IPS-18a (cell line): ENCODE measurements around the gene MDM4.
"Not testable (repeated sequence)": the region's sequence is repeated elsewhere in the genome, so short reads cannot be mapped to it uniquely, and the experiment has no call there.

Experiments used
- H3K27ac ChIP-seq: one replicate; pipeline ENCODE4 v1.5.1; 2013; ENCODE audit warnings: low read length
- H3K27me3 ChIP-seq: one replicate; pipeline ENCODE4 v1.6.1; 2013; ENCODE audit warnings: mild to moderate bottlenecking, low read length; ENCODE audit not compliant: control insufficient read depth, insufficient read depth
- H3K36me3 ChIP-seq: one replicate; pipeline ENCODE4 v1.6.1; 2013; ENCODE audit warnings: low read depth, low read length; ENCODE audit not compliant: control insufficient read depth
- H3K4me1 ChIP-seq: one replicate; pipeline ENCODE4 v1.6.1; 2013; ENCODE audit warnings: low read depth, low read length; ENCODE audit not compliant: control insufficient read depth
- H3K4me3 ChIP-seq: one replicate; pipeline ENCODE4 v1.5.1; 2013; ENCODE audit warnings: low read length
- H3K9ac ChIP-seq: one replicate; pipeline ENCODE4 v1.6.1; 2013; ENCODE audit warnings: mild to moderate bottlenecking, low read length, moderate library complexity
- H3K9me3 ChIP-seq: one replicate; pipeline ENCODE4 v1.6.1; 2013; ENCODE audit warnings: low read depth, low read length; ENCODE audit not compliant: control insufficient read depth

Gene MDM4

GRCh38 chr1:204549313-204549712, 33.1 kb downstream of the MDM4 start:
- Histone ChIP-seq H3K36me3 (peaks cover 79% of the 10 kb centered on the region), H3K27me3 (no peaks in the 10 kb centered on the region), H3K9ac (no peak overlapping the region)

DNA sequence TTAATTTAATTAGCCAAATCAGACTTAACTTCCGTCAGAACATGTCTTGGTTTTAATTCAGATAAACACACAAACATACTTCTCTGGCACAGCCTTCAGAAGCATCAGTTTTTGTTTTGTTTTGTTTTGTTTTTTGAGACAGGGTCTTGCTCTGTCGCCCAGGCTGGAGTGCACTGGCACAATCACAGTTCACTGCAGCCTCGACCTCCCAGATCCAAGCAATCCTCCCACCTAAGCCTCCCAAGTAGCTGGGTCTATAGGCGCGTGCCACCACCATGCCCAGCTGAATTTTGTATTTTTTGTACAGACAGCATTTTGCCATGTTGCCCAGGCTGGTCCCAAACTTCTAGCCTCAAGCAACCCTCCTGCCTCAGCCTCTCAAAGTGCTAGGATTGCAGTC, 34.7 kb downstream of the MDM4 start:
- no peak overlapping the region for H3K9ac ChIP-seq

More at GRCh38 chr1:204549313-204549712, 33.1 kb downstream of the MDM4 start:
- Histone ChIP-seq H3K4me1 (no peaks in the 10 kb centered on the region), H3K27ac (no peak overlapping the region), H3K9me3 (no peaks in the 10 kb centered on the region), H3K4me3 (no peak overlapping the region)

GRCh38 chr1:204556458-204557052, 40.3 kb downstream of the MDM4 start:
- H3K27me3 ChIP-seq, result no peaks in the 10 kb centered on the region
- peaks cover 8% of the 10 kb centered on the region for H3K4me1 ChIP-seq
- H3K9me3 ChIP-seq, result no peaks in the 10 kb centered on the region
- no peak overlapping the region for H3K9ac ChIP-seq
- H3K4me3 ChIP-seq, result no peak overlapping the region
- peaks cover 11% of the 10 kb centered on the region for H3K36me3 ChIP-seq
- H3K27ac ChIP-seq, result no peak overlapping the region

More for the DNA sequence above, 34.7 kb downstream of the MDM4 start:
- Histone ChIP-seq H3K27ac (no peak overlapping the region), H3K36me3 (peaks cover 63% of the 10 kb centered on the region), H3K4me1 (no peaks in the 10 kb centered on the region), H3K9me3 (no peaks in the 10 kb centered on the region), H3K27me3 (no peaks in the 10 kb centered on the region), H3K4me3 (no peak overlapping the region)

- Histone ChIP-seq H3K9ac (no peak overlapping the region), H3K9me3 (no peaks in the 10 kb centered on the region), H3K36me3 (peaks cover 4% of the 10 kb centered on the region), H3K4me1 (peaks cover 8% of the 10 kb centered on the region), H3K4me3 (no peak overlapping the region), H3K27me3 (no peaks in the 10 kb centered on the region), H3K27ac (no peak overlapping the region)
Measured at GRCh38 chr1:204558467-204558866, 42.3 kb downstream of the MDM4 start.

DNA sequence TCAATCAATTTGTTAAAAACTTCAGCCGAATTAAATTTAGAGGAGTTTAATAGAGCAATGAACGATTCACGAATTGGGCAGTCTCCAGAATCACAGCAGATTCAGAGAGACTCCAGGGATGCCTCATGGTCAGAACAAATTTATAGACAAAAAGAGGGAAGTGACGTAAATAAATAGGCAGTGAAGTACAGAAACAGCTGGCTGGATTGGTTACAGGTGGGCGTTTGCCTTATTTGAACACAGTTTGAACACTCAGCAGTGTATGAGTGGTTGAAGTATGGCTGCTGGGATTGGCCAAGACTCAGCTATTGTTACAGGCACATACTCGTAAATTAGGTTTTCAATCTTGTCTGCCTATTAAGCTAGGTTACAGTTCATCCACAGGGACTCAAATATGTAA, 43.8 kb downstream of the MDM4 start:
- not testable (repeated sequence) for H3K27ac ChIP-seq, H3K36me3 ChIP-seq, H3K9me3 ChIP-seq, H3K4me3 ChIP-seq, H3K9ac ChIP-seq, H3K27me3 ChIP-seq
- H3K4me1 ChIP-seq, result peaks cover 13% of the 10 kb centered on the region

DNA sequence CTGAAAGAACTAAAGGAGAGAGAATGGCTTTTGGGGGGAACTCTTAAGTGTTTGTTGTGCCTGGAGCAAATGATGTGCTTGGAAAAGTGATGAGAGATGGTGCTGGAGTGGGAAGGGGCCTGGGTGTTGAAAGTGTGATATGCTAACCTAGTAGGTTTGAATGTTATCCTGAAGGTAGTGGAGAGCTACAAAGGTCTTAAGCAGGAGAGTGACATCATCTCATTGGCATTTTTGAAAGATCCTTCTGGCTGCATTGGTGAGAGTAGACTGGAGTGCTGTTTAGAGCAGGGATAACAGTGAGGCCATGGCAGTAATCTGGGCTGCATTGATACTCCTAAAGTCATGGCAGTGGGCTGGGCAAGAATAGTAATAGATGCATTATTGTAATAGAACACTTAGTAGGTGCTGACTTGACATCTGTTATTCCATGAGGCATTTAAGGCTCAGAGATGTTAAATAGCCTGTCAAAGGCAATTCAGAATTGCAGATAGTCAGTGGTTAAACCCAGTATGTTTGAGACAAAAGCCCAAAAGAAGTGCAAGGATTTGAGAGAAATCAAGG, 44.5 kb downstream of the MDM4 start:
- no peak overlapping the region for H3K27ac ChIP-seq
- H3K4me1 ChIP-seq, result peaks cover 20% of the 10 kb centered on the region
- H3K36me3 ChIP-seq, result no peaks in the 10 kb centered on the region

DNA sequence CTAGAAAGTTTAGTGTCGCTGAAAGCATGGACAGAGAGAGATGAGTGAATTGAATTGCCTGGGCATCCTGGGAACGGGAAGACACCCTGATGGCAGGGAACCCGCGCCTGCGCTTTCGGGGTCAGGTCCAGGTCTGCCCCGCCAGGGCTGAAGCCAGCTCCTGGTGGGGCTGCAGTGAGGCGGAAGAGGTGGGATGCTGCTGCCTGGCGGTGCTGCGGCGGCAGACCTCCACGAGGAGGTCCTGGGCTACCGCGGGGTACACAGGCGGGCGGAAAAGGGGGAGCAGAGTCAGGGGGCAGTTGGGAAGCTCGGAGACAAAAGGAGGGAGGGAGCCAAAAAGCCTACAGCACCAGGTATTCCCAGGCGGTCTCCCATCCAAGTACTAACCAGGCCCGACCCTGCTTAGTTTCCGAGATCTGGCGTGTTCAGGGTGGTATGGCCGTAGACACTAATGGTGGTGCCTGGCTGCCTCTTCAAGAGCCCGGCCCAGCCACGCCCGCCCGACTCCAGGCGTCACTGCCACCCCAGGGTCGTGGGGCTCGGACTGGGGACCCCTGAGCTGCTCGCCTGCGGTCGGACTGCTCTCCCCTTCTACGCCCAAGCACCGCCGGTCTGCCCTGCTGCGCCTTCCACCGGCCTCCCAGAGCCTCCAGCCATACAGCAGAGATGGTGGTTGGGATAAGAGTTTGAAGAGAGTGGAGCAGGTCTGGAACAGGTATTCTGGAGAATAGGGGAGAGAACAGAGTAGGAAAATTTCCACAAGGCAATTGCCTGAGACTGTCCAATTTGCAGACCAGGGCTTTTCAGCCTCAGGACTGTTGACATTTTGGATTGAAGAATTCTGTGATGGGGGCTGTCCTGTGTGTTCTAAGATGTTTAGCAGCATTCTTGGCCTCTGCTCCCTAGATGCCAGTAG, 46.1 kb downstream of the MDM4 start:
- Histone ChIP-seq H3K27me3 (no peaks in the 10 kb centered on the region), H3K4me3 (no peak overlapping the region), H3K36me3 (no peaks in the 10 kb centered on the region), H3K9ac (no peak overlapping the region), H3K27ac (no peak overlapping the region), H3K4me1 (peaks cover 28% of the 10 kb centered on the region), H3K9me3 (no peaks in the 10 kb centered on the region)

More for the DNA sequence above, 44.5 kb downstream of the MDM4 start:
- no peak overlapping the region for H3K4me3 ChIP-seq
- no peak overlapping the region for H3K9ac ChIP-seq
- no peaks in the 10 kb centered on the region for H3K9me3 ChIP-seq
- no peaks in the 10 kb centered on the region for H3K27me3 ChIP-seq

DNA sequence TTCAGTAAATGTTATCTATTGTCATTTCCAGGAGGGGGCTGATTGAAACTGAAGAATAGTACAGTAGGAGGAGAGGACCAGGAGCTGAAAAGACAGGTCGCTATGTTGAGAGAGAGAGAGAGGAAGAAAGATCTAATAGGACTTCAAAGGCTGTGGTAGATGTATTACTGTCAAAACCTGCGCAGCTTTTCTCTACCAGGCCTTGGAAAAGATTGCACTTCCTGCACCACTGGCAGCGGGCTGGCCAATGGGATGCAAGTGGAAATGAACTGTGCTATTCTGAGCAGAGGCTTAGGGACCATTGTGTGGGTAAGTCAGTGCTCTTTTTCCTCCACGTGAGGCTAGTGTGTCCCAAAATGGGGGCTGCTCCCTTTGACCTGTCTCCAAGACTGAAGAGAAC, 47.1 kb downstream of the MDM4 start:
- Histone ChIP-seq H3K9me3 (no peaks in the 10 kb centered on the region), H3K9ac (no peak overlapping the region), H3K4me1 (peaks cover 28% of the 10 kb centered on the region), H3K36me3 (no peaks in the 10 kb centered on the region), H3K27me3 (no peaks in the 10 kb centered on the region), H3K27ac (no peak overlapping the region), H3K4me3 (no peak overlapping the region)

GRCh38 chr1:204563780-204564179, 47.6 kb downstream of the MDM4 start:
- Histone ChIP-seq H3K9ac (no peak overlapping the region), H3K9me3 (no peaks in the 10 kb centered on the region), H3K27me3 (no peaks in the 10 kb centered on the region), H3K4me1 (peaks cover 28% of the 10 kb centered on the region), H3K27ac (no peak overlapping the region), H3K4me3 (no peak overlapping the region), H3K36me3 (no peaks in the 10 kb centered on the region)

- Histone ChIP-seq H3K9ac (no peak overlapping the region), H3K4me3 (no peak overlapping the region), H3K36me3 (no peaks in the 10 kb centered on the region), H3K9me3 (no peaks in the 10 kb centered on the region), H3K4me1 (peaks cover 28% of the 10 kb centered on the region), H3K27me3 (no peaks in the 10 kb centered on the region), H3K27ac (no peak overlapping the region)
Measured at GRCh38 chr1:204564835-204565234, 48.6 kb downstream of the MDM4 start.

DNA sequence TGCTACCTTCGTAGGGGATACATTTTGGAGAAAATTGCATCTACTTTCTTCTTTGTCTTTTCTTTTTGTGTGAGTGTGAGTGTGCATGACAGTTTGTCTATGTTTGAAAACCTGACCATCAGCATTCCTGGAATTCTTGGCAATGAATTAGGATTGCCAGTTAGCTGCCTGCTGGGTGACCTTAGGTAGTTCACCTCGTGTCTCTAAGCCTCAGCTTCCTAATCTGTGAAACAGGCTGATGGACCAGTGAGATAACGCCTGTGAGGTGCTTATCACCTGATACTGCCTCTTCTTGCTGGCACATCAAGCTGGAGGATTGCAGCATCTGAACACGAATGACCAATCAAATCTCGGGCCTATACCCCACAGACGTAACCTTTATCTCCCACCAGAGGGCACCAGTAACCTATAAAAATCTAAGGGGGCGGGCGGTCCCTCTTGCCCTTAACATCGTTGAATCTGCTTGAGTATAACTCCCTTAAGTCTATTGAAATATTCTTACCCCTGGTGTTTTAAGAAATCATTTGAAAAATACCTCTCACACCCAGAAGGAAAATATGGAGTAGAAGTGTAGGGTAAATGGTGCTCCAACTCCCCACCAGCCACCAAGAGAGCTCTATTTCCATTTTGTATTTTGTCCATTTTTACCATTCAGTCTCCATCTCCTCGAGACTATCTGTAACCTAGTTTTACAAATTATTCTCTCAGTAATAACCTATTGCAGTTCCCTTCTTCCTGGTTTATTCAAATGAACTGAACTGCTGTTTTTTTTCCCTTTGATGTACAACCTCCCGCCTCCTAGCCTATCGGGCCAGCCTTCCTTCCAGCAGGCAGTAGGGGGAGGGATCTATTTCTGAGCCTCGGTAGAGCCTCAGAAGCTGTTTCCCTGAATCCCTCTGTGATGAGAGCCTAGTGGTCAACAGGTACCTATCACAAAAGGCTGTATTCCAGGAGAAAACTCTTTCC, 49.7 kb downstream of the MDM4 start:
- H3K9ac ChIP-seq, result no peak overlapping the region
- H3K4me1 ChIP-seq, result peaks cover 20% of the 10 kb centered on the region
- peak overlapping the region; percentile 32 for H3K4me3 ChIP-seq
- H3K36me3 ChIP-seq, result no peaks in the 10 kb centered on the region
- no peaks in the 10 kb centered on the region for H3K9me3 ChIP-seq
- no peaks in the 10 kb centered on the region for H3K27me3 ChIP-seq
- no peak overlapping the region for H3K27ac ChIP-seq
